Cardiac fibroblast (primary cell): ENCODE measurements around the gene SLC14A1.
A peak's percentile ranks its signal among the peaks of the same experiment; 100 is the strongest.

Source experiments
- DNase-seq, 2 donors: peaks; one replicate each; pipeline versions ENCODE4 v3.0.0 to v3.0.0-alpha.2; 2010; ENCODE audit warnings: low read depth in 2 of 2
- H3K4me3 ChIP-seq, 2 donors: replicated peaks in 1 of 2; 1 replicate in 1 of 2; 2 replicates in 1 of 2; pipeline ENCODE4 v1.5.1; 2011; ENCODE audit warnings: low read depth in 2 of 2, low read length in 2 of 2, mild to moderate bottlenecking in 2 of 2, moderate library complexity in 1 of 2
- TF ChIP-seq, protein P1 (sequence below): IDR thresholded peaks from one replicate; pipeline ENCODE4 v1.5.1; 2011; ENCODE audit warnings: low read depth, mild to moderate bottlenecking, low read length, inconsistent platforms

The SLC14A1 gene

DNA sequence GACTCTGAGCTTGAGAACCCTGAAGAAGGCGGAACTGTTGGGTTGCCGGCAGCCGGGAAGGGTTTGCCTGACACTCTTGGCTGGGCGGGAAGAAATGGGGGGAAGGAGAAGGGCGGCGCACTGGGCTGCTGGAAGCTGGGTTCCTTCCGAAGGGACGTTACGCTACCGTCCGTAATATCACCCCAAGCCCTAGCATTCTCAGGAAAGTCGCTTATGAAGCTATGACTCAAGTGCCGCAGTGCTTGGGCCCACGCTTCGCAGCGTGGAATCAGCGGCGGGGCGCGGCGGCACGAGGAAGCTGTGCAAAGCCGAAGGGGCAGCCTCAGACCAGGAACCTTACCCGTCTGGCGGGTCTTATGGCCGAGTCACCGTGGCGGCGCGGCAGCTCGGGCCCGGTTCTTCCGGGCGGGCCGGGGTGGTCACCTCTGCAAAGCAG lies 51.3 kb downstream of the SLC14A1 start:
- peak overlapping the region; percentile 57 to 59 for H3K4me3 ChIP-seq
- DNase-seq: peak; percentile 88 to 90
- TF ChIP-seq, protein P1, sequence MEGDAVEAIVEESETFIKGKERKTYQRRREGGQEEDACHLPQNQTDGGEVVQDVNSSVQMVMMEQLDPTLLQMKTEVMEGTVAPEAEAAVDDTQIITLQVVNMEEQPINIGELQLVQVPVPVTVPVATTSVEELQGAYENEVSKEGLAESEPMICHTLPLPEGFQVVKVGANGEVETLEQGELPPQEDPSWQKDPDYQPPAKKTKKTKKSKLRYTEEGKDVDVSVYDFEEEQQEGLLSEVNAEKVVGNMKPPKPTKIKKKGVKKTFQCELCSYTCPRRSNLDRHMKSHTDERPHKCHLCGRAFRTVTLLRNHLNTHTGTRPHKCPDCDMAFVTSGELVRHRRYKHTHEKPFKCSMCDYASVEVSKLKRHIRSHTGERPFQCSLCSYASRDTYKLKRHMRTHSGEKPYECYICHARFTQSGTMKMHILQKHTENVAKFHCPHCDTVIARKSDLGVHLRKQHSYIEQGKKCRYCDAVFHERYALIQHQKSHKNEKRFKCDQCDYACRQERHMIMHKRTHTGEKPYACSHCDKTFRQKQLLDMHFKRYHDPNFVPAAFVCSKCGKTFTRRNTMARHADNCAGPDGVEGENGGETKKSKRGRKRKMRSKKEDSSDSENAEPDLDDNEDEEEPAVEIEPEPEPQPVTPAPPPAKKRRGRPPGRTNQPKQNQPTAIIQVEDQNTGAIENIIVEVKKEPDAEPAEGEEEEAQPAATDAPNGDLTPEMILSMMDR: no peak

DNA sequence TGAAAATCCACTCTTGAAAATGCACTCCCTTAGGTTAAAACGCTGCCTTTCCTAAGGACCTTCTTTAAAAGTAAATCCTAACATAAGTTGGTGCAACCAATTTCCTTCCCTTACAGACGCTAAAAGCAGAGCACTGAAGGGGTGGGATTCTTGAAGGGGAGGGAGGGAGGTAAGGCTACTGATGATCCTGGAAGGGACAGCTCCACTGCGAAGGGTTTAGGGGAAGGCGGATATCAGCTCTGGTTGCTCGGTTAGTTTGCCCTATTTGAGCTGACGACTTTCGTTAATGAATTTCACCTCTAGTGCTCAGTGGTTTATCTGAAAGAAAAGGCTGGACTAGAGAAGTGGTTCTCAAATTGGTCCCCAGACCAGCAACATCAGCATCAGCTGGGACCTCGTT lies 51.8 kb downstream of the SLC14A1 start:
- TF ChIP-seq, protein P1: no peak
- no peak for DNase-seq
- H3K4me3 ChIP-seq: peak overlapping the region; percentile 57 to 59

DNA sequence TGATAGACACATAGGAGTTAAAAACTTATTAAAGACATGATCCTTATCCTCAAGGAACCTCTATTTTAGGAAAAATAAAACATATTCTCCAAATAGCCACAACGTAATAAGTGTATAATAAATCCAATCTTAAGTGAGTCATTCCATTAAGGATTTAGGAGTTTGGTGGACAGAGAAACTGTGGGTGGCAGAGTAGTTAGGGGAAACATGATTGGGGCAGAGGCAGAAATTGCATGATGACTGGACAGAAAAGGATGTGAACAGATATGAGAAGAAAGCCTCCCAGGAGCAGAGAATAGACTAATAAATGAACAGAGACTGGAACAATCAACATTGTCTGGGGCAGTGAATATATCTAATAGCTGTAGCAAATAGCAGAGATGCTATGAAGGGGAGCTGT lies 53.4 kb downstream of the SLC14A1 start:
- no peak overlapping the region for H3K4me3 ChIP-seq
- peak; percentile 77 to 84 for DNase-seq
- TF ChIP-seq, protein P1: no peak

DNA sequence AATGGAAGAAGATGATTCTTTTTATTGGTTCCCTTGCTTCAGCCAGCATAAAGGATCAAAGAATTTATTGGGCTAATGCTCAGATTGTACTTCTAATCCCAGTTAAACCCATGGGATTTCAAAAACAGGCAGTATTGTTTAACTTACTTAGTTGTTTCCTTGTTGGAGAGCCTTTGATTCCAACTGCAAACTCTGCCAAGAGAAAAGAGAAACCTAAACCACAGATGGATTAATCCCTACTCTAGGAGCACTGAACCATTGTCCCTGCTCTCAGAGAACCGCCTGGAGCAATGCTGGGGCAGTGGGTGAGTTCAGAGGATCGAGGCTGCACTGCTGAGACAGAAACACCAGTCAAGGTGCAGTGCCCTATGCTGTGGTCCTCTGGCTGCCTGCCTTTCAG lies 56.6 kb downstream of the SLC14A1 start:
- DNase-seq: peak in 1 of 2 donors; percentile 53
- H3K4me3 ChIP-seq: no peak overlapping the region
- TF ChIP-seq, protein P1: no peak

DNA sequence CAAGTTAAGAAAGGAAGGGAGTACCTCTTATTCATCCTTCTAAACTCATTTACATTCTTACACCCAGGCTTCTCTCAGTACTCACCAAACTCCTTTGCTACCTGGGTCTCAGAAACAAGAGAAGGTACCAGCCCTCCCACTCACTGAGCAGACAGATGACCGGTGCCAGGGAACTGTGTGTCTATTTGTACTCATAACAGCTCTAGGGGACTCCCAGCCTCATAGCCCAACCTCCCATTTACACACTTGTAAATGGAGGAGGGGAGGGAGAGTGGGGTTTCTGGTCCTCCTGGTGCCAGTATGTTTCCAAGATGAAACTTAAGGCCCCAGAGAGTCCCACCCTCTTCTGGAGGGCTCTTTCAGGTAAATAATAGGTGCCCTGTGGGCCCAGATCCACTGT lies 58.7 kb downstream of the SLC14A1 start:
- DNase-seq: no peak
- H3K4me3 ChIP-seq: no peak overlapping the region
- TF ChIP-seq, protein P1: no peak

DNA sequence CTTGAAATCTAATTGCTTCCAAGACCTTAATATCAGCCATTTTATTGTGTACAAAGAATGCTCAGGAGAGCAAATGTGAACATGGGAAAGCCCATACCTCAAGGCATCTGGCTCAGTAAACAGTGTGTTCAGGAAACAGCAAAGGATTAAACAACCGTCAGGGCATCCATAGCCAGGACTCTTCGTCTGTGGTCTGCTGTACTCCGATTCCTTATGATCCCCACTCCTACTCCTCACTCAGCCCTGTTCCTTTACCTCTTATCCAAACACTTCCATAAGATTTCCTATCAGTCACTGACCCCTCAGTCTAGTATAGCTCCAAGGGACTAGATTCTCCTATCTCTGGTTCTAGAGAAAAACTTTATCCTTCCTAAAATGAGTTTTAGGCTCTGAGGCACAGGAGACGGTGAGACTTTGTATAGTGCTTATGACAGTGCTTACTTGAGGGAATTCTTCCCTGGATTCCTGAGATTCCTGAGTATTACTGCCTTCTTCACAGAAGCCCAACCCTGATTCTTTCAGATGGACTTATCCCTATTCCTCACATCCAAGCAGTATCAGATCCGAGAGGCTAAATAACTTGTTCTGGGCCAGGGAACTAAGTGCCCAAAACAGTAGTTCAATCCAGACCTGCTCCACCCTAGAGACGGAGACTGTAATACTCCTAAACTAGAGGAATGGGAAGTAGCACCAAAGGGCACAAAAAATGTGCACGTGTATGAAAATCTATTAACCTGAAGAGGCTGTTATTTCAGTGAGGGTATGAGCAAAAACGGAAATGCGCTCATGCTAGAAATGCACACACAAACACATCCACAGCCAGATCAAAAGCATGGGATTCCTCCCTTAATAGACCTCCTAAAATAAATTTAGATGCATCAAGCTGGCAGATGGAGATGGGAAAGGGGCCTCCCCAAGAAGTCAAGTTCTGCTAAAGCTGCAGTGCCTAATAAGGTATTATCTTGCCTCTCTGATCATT lies 59.4 kb downstream of the SLC14A1 start:
- DNase-seq: peak; percentile 55 to 61
- TF ChIP-seq, protein P1: no peak
- H3K4me3 ChIP-seq: no peak overlapping the region
